Mammary epithelial cell (primary cell): Measurements from ENCODE around the gene HPS1.

Source experiments
- EZH2 ChIP-seq: IDR thresholded peaks from 2 replicates; pipeline ENCODE4 v1.6.1; 2012; ENCODE audit warnings: low read length, inconsistent platforms, borderline replicate concordance
- TF ChIP-seq, protein P1 (sequence below), 2 donors: IDR thresholded peaks in 1 of 2; conservative IDR thresholded peaks in 1 of 2; 2 replicates each; pipeline ENCODE4 v1.5.1; 2011 to 2012; ENCODE audit warnings: inconsistent platforms in 2 of 2, low read length in 2 of 2, mild to moderate bottlenecking in 2 of 2, control low read depth in 1 of 2, low read depth in 1 of 2; ENCODE audit not compliant: insufficient read depth in 1 of 2; ENCODE audit errors: extremely low read depth in 1 of 2

DNA sequence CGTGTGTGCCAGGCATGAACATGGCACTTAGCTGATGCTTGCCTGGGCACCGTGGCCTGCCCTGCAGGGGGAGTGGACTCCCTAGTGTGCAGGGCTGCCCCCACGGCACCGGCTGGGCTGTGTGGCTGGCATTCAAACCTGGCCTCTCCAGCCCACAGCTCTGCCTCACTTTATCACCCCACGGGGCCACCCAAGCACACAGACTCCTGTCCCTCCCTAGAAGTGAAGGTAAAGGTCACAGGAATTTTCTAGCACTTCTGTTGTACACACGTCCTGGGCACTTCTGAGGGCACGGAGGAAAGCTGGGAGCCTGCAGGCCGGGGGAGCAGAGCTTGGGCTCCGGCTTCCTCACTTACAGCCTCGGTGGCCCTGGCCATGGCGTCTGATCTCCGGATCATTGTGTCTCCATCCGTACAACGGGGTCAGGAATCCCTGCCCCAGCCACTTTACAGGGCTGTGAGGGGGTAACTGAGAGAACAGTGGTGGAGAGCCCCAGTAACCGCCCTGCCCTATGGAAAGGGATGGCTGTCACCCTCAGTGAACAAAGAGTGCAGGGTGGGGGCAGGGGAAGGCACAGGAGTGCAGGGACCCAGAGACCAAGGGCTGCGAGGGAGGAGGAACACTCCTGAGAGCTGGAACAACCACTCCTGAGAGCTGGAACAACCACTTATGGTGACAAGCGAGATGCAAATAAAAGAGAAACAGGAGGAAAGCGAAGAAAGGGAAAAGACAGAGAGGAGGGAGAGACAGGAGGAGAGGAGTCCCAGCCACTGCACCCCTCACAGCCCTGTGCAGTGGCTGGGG, 27.9 kb downstream of the HPS1 start:
- TF ChIP-seq, protein P1, sequence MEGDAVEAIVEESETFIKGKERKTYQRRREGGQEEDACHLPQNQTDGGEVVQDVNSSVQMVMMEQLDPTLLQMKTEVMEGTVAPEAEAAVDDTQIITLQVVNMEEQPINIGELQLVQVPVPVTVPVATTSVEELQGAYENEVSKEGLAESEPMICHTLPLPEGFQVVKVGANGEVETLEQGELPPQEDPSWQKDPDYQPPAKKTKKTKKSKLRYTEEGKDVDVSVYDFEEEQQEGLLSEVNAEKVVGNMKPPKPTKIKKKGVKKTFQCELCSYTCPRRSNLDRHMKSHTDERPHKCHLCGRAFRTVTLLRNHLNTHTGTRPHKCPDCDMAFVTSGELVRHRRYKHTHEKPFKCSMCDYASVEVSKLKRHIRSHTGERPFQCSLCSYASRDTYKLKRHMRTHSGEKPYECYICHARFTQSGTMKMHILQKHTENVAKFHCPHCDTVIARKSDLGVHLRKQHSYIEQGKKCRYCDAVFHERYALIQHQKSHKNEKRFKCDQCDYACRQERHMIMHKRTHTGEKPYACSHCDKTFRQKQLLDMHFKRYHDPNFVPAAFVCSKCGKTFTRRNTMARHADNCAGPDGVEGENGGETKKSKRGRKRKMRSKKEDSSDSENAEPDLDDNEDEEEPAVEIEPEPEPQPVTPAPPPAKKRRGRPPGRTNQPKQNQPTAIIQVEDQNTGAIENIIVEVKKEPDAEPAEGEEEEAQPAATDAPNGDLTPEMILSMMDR (conservative IDR thresholded peaks at IDR 0.05 in 1 of 2, IDR thresholded peaks at IDR 0.05 in 1 of 2; ENCODE audit: extremely low read depth in 1 of 2, insufficient read depth in 1 of 2, low read depth in 1 of 2, low read length in 2 of 2): no peak
- TF ChIP-seq EZH2: no peak
